ENCODE results near the gene PTK7.

PTK7 gene

DNA sequence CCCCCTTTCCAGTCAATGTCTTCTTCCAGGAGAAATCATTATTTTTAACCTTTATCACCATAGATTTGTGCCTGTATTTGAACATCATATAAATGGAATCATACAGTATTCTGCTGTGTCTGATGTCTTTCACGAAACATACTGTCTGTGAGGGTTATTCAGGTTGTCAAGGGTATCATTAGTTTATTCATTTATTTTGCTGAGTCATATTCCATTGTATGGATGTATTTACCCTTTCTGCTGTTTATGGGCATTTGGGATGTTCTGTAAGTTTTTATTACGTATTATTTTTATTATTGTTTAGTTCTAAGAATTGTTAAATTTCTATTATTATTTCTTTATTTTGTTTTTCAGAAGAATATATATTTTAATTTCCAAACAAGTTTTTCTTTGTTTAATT, 131.2 kb downstream of the PTK7 start:
- no peak for DNase-seq (ENCODE audit: low spot score)

All from hematopoietic multipotent progenitor cell treated with erythropoietin and hydrocortisone succinate and interleukin-3 and kit ligand, for 15 days (in vitro differentiated cells).